GM12872 (cell line): ENCODE results near the gene SIGLEC11.

Source experiments
- TF ChIP-seq, protein P1 (sequence below): IDR thresholded peaks from 3 replicates; pipeline ENCODE4 v1.5.1; 2011; ENCODE audit warnings: low read depth, mild to moderate bottlenecking, low read length, moderate library complexity; ENCODE audit not compliant: insufficient read depth

SIGLEC11 gene

DNA sequence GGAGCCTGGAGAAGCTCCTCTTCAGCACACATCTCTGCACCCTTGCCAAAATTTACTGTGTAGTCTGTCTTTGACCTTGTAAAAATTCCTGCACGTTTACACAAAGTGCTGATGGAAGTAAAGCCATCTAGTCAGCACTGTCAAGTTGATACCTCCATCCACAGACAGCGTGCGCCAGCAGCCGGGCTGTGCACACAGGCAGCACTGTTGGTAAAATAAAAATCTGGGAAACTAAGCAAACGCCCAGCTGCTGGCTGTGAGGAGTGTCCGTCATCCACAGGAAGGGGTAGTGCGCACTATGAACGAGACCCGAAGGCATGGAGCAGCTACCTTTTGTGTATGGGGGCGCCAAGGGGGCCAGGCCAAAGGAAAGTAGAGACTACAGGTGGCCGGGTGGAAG is 17.4 kb upstream of the SIGLEC11 start:
- TF ChIP-seq, protein P1, sequence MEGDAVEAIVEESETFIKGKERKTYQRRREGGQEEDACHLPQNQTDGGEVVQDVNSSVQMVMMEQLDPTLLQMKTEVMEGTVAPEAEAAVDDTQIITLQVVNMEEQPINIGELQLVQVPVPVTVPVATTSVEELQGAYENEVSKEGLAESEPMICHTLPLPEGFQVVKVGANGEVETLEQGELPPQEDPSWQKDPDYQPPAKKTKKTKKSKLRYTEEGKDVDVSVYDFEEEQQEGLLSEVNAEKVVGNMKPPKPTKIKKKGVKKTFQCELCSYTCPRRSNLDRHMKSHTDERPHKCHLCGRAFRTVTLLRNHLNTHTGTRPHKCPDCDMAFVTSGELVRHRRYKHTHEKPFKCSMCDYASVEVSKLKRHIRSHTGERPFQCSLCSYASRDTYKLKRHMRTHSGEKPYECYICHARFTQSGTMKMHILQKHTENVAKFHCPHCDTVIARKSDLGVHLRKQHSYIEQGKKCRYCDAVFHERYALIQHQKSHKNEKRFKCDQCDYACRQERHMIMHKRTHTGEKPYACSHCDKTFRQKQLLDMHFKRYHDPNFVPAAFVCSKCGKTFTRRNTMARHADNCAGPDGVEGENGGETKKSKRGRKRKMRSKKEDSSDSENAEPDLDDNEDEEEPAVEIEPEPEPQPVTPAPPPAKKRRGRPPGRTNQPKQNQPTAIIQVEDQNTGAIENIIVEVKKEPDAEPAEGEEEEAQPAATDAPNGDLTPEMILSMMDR, result no peak

DNA sequence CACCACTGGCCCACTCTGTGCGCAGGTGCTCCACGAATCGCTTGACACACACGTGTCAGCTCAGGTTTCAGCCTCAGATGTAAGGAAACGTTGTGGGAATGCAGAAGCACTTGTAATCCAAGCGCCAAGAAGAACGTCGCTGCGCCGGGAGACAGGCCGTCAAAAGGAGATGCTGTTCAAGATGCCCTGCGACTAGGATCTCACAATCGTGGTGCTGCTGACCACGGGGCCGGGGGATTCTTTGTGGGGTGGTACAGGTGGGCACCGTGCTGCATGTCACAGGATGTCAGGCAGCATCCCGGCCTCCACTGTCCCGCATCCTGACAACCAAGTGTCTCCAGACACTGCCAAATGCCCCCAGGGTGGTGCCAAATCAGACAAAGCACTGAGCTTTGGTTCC is 16.9 kb upstream of the SIGLEC11 start:
- TF ChIP-seq, protein P1, result no peak

DNA sequence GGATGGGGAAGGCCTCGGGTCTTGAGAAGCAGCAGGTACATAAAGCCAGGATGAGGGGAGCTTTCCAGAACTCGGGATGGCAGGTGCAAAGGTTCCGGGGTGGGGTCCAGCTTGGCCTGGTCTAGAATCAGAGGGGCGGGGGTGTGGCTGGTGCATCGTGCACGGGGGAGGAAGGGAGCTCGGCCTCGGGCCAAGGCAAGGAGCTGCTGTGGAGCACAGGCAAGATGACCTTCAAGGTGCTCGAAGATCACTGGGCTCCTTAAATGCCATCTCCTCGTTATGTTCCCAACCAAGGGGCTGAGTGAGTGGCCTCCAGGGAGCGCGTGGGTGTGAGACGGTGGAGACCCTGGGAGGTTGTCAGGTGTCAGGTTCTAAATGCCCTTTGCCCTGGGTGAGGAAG is 16.1 kb upstream of the SIGLEC11 start:
- TF ChIP-seq, protein P1, result no peak

DNA sequence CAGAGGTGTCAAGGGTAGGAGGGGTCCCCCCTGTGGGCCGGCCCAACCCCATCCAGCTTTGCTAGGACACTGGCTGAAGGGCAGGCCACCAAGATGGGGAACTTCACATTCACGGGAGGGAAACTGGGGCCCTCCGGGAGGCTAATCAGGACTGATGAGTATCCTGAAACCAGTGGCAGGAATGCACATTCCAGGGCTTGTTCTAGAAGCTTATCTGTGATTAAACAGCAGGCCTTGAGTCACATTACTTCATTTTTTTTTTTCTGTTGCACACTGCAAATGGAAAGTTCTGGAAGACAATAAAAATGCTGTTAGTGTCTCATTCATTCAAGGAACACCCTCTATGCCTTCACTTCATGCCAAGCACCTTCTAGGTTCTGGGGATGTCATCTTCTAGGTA is 15.5 kb upstream of the SIGLEC11 start:
- TF ChIP-seq, protein P1, result no peak

DNA sequence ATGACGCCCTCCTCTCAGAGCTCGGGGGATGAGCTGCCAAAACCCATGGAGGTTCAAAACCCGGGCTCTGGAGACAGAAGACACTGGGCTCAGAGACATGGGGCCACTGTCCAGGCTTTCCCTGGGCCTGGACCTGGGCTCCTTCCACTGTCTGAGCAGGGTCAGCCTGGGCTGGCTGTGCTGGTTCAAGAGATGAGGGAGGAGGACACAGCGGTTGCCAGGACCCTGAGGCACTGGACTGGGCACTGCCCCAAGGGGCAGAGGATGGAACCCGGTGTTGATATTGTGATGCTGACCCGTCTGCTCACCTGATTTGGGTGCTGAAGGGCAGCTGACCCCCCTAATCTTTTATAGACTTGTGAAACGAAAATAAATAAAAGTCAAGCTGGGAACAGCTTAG is 14.1 kb upstream of the SIGLEC11 start:
- TF ChIP-seq, protein P1, result no peak

DNA sequence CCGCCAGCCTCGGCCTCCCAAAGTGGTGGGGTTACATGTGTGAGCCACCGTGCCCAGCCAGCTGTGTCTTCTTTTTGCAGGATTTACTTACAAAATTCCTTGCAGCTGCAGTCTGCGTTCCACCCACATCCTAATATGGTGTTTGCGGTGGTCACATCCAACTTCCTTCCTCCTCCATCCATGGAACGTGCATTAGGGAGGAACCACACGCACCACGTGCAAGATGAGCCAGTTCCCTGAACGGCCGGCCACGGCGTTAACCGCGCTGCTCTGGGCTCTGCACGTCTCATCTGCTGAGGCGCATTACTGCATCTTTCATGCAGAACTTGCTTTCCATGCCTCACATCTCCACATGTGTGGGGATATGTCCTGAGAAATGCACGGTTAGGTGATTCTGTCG is 13.0 kb upstream of the SIGLEC11 start:
- TF ChIP-seq, protein P1, result no peak

DNA sequence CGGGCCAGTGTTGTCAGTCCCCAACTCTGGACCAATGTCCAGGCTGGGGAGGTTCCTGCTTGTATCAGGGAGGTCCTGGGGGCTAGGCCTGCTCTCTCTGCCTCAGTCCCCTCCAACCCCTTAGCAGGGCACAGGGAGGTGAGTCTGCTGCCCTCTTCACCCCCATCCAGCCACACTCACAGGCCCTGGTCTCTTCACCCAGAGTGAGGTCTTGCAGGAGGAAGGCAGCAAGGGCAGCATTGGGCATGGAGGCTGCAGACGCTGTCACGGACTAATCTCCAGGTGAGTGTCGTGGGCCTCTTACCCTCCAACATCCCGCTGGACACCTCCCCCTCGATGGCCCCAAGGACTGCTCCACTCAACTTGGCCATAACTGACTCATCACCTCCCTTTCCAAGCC is 11.9 kb upstream of the SIGLEC11 start:
- TF ChIP-seq, protein P1, result no peak

DNA sequence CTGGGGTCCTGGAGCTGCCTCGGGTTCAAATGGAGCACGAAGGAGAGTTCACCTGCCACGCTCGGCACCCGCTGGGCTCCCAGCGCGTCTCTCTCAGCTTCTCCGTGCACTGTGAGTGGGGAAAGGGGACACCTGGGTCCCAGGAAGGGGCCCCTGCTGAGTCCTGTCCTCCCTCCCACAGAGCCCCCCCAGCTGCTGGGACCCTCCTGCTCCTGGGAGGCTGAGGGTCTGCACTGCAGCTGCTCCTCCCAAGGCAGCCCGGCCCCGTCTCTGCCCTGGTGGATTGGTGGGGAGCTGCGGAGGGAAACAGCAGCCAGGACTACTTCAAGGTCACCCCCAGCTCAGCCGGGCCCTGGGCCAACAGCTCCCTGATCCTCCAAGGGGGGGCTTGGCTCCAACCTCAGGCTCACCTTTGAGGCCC is 11.0 kb upstream of the SIGLEC11 start:
- TF ChIP-seq, protein P1, result no peak
